IMR-90 (cell line): ENCODE data around the gene ADM2. TPM values are rescaled to one million over a fixed set of nuclear protein-coding genes. Genes with fewer than 3 reads are reported as not detected.

Experiments used
- ATAC-seq: fragments of 200-7000 bp; cut with Tn5 transposase; 2 replicates; pipeline ENCODE4 v1.9.1; 2020; ENCODE audit warnings: low read depth, mild to moderate bottlenecking, moderate library complexity
- BruUV-seq: library from RNA; stranded (reverse); fragments of 400-500 nt; replicated peaks from 2 replicates; lab custom pipeline; 2021; lab: Mats Ljungman, UMichigan
- CTCF ChIA-PET: fragments of 300-600 bp; formaldehyde crosslinking; extraction: SDS; loops from one replicate; lab custom pipeline; 2021; ENCODE audit warnings: antibody characterized with exemption; lab: Yijun Ruan, JAX
- POLR2A ChIA-PET: fragments of 300-600 bp; sonication (Branson Sonifier 250); formaldehyde crosslinking; loops from one replicate; lab custom pipeline; 2022; ENCODE audit warnings: antibody characterized with exemption; ENCODE audit not compliant: unreplicated experiment; lab: Charles Lee
- DNase-seq: peaks from one replicate; pipeline ENCODE4 v3.0.0; 2013
- H2AFZ ChIP-seq: replicated peaks from 2 replicates; pipeline ENCODE3; 2013; ENCODE audit warnings: low read length, mild to moderate bottlenecking; ENCODE audit not compliant: poor library complexity
- H2AK5ac ChIP-seq: 2 replicates; pipeline ENCODE4 v1.6.1; 2013; ENCODE audit warnings: low read depth, low read length, inconsistent platforms
- H2AK9ac ChIP-seq: replicated peaks from 2 replicates; pipeline ENCODE3; 2013; ENCODE audit warnings: mild to moderate bottlenecking, low read depth, low read length, moderate library complexity; ENCODE audit not compliant: poor library complexity
- H2BK120ac ChIP-seq: 2 replicates; pipeline ENCODE4 v1.6.1; 2013; ENCODE audit warnings: low read depth, low read length, inconsistent platforms
- H2BK15ac ChIP-seq: 3 replicates; pipeline ENCODE4 v1.6.1; 2013; ENCODE audit warnings: low read depth, low read length, inconsistent platforms
- H2BK20ac ChIP-seq: 2 replicates; pipeline ENCODE4 v1.6.1; 2013; ENCODE audit warnings: low read depth, mild to moderate bottlenecking, inconsistent platforms, low read length, moderate library complexity
- H2BK5ac ChIP-seq: 2 replicates; pipeline ENCODE4 v1.6.1; 2013; ENCODE audit warnings: mild to moderate bottlenecking, low read depth, low read length, inconsistent platforms; ENCODE audit not compliant: poor library complexity, severe bottlenecking
- H3K14ac ChIP-seq: replicated peaks from 2 replicates; pipeline ENCODE4 v1.6.1; 2013; ENCODE audit warnings: low read depth, low read length, inconsistent platforms
- H3K18ac ChIP-seq: 2 replicates; pipeline ENCODE4 v1.6.1; 2013; ENCODE audit warnings: low read depth, low read length, control low read depth
- H3K23ac ChIP-seq: 2 replicates; pipeline ENCODE4 v1.6.1; 2013; ENCODE audit warnings: low read depth, low read length, inconsistent platforms
- H3K27ac ChIP-seq: 2 replicates; pipeline ENCODE4 v1.5.1; 2013; ENCODE audit warnings: mild to moderate bottlenecking, control low read depth, low read length; ENCODE audit not compliant: insufficient read depth
- H3K27me3 ChIP-seq: 2 replicates; pipeline ENCODE4 v1.6.1; 2013; ENCODE audit warnings: low read length; ENCODE audit not compliant: control insufficient read depth, insufficient read depth
- H3K36me3 ChIP-seq: 2 replicates; pipeline ENCODE4 v1.6.1; 2013; ENCODE audit warnings: low read length, mixed read lengths; ENCODE audit not compliant: control insufficient read depth, insufficient read depth
- H3K4ac ChIP-seq: 2 replicates; pipeline ENCODE4 v1.6.1; 2013; ENCODE audit warnings: low read depth, low read length, inconsistent platforms
- H3K4me1 ChIP-seq: 2 replicates; pipeline ENCODE4 v1.6.1; 2013; ENCODE audit warnings: low read length, mixed read lengths; ENCODE audit not compliant: control insufficient read depth, insufficient read depth
- H3K4me2 ChIP-seq: 2 replicates; pipeline ENCODE4 v1.6.1; 2013; ENCODE audit warnings: low read depth, mild to moderate bottlenecking, control low read depth, low read length, moderate library complexity
- H3K4me3 ChIP-seq: 2 replicates; pipeline ENCODE4 v1.5.1; 2013; ENCODE audit warnings: low read depth, mild to moderate bottlenecking, control low read depth, low read length, moderate library complexity; ENCODE audit not compliant: insufficient read depth
- H3K56ac ChIP-seq: 2 replicates; pipeline ENCODE4 v1.6.1; 2013; ENCODE audit warnings: low read length, inconsistent platforms; ENCODE audit not compliant: insufficient read depth; ENCODE audit errors: extremely low read depth
- H3K79me1 ChIP-seq, 2 experiments: 2 replicates each; pipeline ENCODE4 v1.6.1; 2013; ENCODE audit warnings: low read length in 2 of 2, inconsistent platforms in 1 of 2, low read depth in 1 of 2
- H3K9ac ChIP-seq: 2 replicates; pipeline ENCODE4 v1.6.1; 2013; ENCODE audit warnings: low read depth, low read length, control low read depth
- H3K9me1 ChIP-seq: 2 replicates; pipeline ENCODE4 v1.6.1; 2013; ENCODE audit warnings: low read length, inconsistent platforms; ENCODE audit not compliant: insufficient read depth
- H3K9me3 ChIP-seq: 2 replicates; pipeline ENCODE4 v1.6.1; 2013; ENCODE audit warnings: low read length; ENCODE audit not compliant: control insufficient read depth, insufficient read depth
- H4K20me1 ChIP-seq: 2 replicates; pipeline ENCODE4 v1.6.1; 2013; ENCODE audit warnings: low read length, inconsistent platforms; ENCODE audit not compliant: insufficient read depth
- H4K5ac ChIP-seq: 2 replicates; pipeline ENCODE4 v1.6.1; 2013; ENCODE audit warnings: mild to moderate bottlenecking, low read depth, low read length, control low read depth
- H4K8ac ChIP-seq, 2 experiments: 2 replicates each; pipeline ENCODE4 v1.6.1; 2013; ENCODE audit warnings: low read depth in 2 of 2, low read length in 2 of 2, control low read depth in 1 of 2, inconsistent platforms in 1 of 2
- H4K91ac ChIP-seq: 2 replicates; pipeline ENCODE4 v1.6.1; 2013; ENCODE audit warnings: low read depth, low read length, inconsistent platforms; ENCODE audit not compliant: insufficient read depth
- RFX5 ChIP-seq: IDR thresholded peaks from 2 replicates; pipeline ENCODE4 v1.8.0; 2012; ENCODE audit warnings: low read depth, mild to moderate bottlenecking, low read length, moderate library complexity
- WGBS, 2 experiments: methylation state at CpG; one replicate each; pipeline versions ENCODE4 v1.1.5 to v1.1.7; 2013; ENCODE audit warnings: missing lambda C conversion rate in 2 of 2; ENCODE audit not compliant: insufficient read length in 1 of 2; ENCODE audit errors: extremely low coverage in 2 of 2; 5-methylcytosine and 5-hydroxymethylcytosine counted together
- dilution Hi-C: fragments of 300-500 bp; cut with HindIII; formaldehyde crosslinking; loops from one replicate; pipeline ENCODE4 v1.14.3; 2018; ENCODE audit warnings: low sequenced_read_pairs; ENCODE audit not compliant: unreplicated experiment
- in situ Hi-C: fragments of 300-500 bp; cut with MboI; formaldehyde crosslinking; loops from 3 replicates; pipeline ENCODE4 v1.14.3; 2019; ENCODE audit warnings: low sequenced_read_pairs, inconsistent platforms, mixed read lengths
- intact Hi-C: fragments of 100-400 bp; cut with micrococcal nuclease; formaldehyde crosslinking; loops from 2 replicates; pipeline ENCODE4 v1.10.0; 2022
- polyA plus RNA-seq, 3 experiments: library from polyadenylated mRNA; depleted of rRNA; stranded (reverse); fragments of >200 nt; gene quantifications; 2 replicates each; pipeline ENCODE4 v1.2.3, GENCODE V29; 2012; ENCODE audit warnings: low replicate concordance in 1 of 3
- total RNA-seq: library from RNA; depleted of rRNA; stranded (reverse); fragments of >200 nt; gene quantifications from 2 replicates; pipeline ENCODE4 v1.2.3, GENCODE V29; 2012
- TF ChIP-seq, protein P1 (sequence below): fragments of 150-350 bp; IDR thresholded peaks from 2 replicates; pipeline ENCODE4 v1.6.1; 2016; ENCODE audit warnings: low read depth, mild to moderate bottlenecking, low read length, moderate library complexity, borderline replicate concordance

ADM2 gene
- total and polyA plus RNA-seq, 2 of the 4 experiments (the other 2 are of a cell fraction): 0.18 to 2.3 TPM

DNA sequence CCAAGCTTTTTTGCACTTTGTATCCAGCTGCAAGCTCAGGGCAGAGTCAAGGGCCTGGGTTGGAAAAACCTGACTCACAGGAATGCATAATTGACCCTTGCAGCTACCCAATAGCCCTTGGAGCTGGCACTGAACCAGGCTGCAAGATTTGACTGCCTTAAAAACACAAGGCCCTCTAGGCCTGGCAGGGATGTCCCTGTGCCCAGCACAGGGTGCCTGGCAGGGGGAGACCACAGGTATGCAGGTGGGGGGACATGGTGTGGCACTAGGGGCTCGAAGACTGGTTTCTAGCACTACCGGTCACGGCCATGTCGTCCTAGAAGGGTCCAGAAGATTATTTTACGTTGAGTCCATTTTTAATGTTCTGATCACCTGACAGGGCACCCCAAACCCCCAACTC, 36.7 kb upstream of the ADM2 start:
- Histone ChIP-seq H4K20me1 (peaks cover 28% of the 10 kb centered on the region), H3K79me1 (peaks cover 0 to 10% of the 10 kb centered on the region in 2 experiments; a peak in 1 of 4 replicates), H2AK9ac (peak overlapping the region; percentile 25), H3K36me3 (peaks cover 61% of the 10 kb centered on the region), H3K27ac (no peak overlapping the region), H2BK20ac (no peak overlapping the region), H3K4me1 (no peaks in the 10 kb centered on the region), H4K91ac (no peak overlapping the region), H3K23ac (no peak overlapping the region), H3K56ac (no peak overlapping the region), H3K18ac (no peak overlapping the region), H2AFZ (no peak overlapping the region), H3K4me3 (no peak overlapping the region), H3K4me2 (no peak overlapping the region), H3K9ac (no peak overlapping the region), H4K5ac (no peak overlapping the region), H3K9me3 (no peaks in the 10 kb centered on the region), H2BK120ac (no peak overlapping the region), H3K14ac (no peak overlapping the region), H2AK5ac (no peak overlapping the region), H3K4ac (no peak overlapping the region), H3K27me3 (no peaks in the 10 kb centered on the region), H3K9me1 (no peaks in the 10 kb centered on the region), H2BK15ac (no peak overlapping the region), H2BK5ac (no peak overlapping the region), H4K8ac (no peak overlapping the region)
- ATAC-seq (peak; percentile 54), DNase-seq (peak; percentile 78)
- in situ Hi-C loops: no loop called here
- BruUV-seq: no TSS peak
- intact Hi-C loops: no loop called here
- dilution Hi-C loops: no loop called here
- POLR2A ChIA-PET: no interaction called here
- no peak for TF ChIP-seq RFX5
- TF ChIP-seq, protein P1, sequence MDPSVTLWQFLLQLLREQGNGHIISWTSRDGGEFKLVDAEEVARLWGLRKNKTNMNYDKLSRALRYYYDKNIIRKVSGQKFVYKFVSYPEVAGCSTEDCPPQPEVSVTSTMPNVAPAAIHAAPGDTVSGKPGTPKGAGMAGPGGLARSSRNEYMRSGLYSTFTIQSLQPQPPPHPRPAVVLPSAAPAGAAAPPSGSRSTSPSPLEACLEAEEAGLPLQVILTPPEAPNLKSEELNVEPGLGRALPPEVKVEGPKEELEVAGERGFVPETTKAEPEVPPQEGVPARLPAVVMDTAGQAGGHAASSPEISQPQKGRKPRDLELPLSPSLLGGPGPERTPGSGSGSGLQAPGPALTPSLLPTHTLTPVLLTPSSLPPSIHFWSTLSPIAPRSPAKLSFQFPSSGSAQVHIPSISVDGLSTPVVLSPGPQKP: no peak
- CTCF ChIA-PET: no interaction called here
- 80% methylated on average over 1 of the region's 5 CpGs; no CpG with 5 or more reads in 1 of the 2 experiments for WGBS, 2 experiments
